ENCODE measurements around the gene MSANTD1.

DNA sequence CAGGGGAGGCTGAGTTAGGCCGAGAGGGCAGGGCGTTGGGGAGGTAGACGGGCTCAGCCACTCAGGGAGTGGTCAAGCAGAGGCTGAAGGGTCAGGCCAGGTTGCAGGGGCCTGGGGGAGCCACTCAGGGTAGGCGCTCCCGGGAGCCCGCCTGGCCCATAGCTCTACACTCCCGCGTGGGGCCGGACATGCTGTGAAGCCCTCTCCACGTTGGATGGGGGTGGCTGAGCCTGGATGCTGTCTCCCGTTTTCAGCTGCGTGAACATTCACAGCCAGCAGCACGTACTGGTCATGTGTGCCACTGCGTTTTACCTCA lies 14.0 kb upstream of the MSANTD1 start:
- no peak for TF ChIP-seq CTCF (IDR thresholded peaks at IDR 0.05; ENCODE audit: low read depth, low read length, poor library complexity, severe bottlenecking)
- TF ChIP-seq EZH2phosphoT487 (IDR thresholded peaks at IDR 0.05; ENCODE audit: borderline replicate concordance, low read length), result no peak
